GM10847 (cell line): ENCODE measurements around the gene SLC38A1.

Experiments
- POLR2A ChIP-seq: IDR thresholded peaks from 2 replicates; pipeline ENCODE4 v1.6.1; 2011; ENCODE audit not compliant: insufficient read length; ENCODE audit errors: extremely low read depth

Gene SLC38A1

DNA sequence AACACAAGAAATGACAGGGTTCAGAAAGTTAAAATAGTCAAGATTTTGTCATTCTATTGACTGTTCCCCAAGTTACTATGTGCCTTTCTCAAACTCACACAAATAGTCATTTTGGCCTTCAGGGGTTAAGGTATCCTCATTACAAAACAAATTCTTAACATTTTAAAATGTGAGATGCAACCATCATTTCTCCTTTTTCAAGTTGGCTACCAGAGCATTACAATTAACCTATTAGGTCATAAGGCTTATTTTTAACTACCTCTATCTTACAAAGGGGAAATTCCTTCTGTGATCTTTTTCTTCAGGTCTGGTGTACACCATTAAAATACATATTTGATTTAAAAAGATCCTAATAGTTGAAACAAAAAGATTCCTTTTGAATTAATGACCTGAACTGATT, 61.2 kb downstream of the SLC38A1 start:
- TF ChIP-seq POLR2A, result no peak

DNA sequence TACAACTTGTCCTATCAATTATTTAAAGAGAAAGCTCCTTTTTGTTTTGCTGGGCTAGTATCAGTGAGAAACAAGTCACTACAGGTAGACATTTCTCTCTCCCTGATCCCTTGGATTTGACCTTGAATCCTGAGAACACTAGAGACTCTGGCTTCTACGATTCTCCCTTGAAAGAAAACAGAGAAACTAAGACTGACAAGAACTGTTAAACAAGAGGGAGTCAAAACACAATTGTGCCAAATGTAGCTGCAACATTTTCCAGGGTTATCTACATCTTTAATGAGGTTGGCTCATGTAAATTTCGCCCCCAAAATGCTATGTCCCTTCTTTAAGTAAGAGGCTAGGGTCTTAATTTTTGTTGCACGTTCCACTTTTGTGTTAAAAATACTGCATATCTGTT, 62.4 kb downstream of the SLC38A1 start:
- TF ChIP-seq POLR2A, result no peak

- no peak for TF ChIP-seq POLR2A
These were observed 63.5 kb downstream of the SLC38A1 start for GRCh38 chr12:46205294-46205693.

- TF ChIP-seq POLR2A, result no peak
These were observed 67.5 kb downstream of the SLC38A1 start for GRCh38 chr12:46201284-46201789.

DNA sequence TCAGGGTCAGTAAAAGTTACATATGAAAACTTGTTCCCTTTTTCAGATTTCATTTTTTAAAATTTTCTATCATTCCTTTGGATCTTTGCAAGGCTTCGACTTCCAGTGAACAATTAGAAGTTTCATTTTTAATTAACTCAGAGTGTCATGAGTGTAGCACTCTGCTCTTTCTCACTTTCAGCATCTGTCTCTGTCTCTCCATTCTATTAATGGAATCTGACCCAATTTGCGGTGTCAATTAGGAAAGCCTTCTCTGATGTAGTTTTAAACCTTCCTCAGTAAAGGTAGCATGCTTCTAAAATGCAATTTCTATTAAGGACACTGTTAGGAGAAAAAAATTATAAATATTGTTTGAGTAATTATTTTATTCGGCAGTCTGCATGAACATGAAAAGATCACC, 68.3 kb downstream of the SLC38A1 start:
- TF ChIP-seq POLR2A, result no peak

GRCh38 chr12:46198913-46199312, 69.9 kb downstream of the SLC38A1 start:
- TF ChIP-seq POLR2A, result no peak

- TF ChIP-seq POLR2A, result no peak
These were observed 71.0 kb downstream of the SLC38A1 start for GRCh38 chr12:46197883-46198282.

DNA sequence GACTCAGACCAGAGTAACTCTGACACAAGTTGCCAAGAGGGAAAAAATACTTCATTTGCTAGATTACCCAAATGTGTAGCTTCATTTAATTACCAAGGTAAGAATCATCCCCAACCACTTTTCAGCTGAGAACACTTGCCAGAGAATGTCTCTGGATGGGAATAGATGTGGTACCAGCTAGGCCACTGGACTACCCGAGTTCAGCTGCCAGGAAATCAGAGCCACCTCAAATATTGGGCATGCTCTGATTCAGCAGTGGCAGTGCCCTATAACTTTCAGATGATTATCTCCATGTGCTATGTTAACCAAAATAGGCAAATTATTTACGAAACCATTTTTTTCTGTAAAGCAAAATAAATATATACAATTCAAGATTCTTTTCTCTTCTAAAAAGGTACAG, 80.7 kb downstream of the SLC38A1 start:
- TF ChIP-seq POLR2A, result no peak

DNA sequence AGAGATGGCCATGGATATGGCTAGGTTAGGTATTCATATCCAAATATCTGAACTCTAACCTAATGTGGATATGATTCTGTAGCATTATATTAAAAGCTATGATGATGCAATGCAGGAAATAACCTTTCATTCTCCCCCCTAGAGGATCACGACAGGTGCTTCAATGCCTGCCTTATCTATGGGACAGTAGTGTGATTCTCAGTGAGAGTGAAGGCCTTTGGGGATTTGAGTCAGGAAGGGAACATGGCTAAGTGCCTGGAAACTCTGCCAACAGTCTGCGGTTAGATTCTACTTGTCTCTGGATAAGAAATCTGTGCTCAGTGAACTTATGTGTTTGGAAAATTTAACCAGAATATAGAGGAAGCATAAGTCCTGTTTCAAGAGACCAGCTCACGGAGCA, 81.8 kb downstream of the SLC38A1 start:
- no peak for TF ChIP-seq POLR2A

DNA sequence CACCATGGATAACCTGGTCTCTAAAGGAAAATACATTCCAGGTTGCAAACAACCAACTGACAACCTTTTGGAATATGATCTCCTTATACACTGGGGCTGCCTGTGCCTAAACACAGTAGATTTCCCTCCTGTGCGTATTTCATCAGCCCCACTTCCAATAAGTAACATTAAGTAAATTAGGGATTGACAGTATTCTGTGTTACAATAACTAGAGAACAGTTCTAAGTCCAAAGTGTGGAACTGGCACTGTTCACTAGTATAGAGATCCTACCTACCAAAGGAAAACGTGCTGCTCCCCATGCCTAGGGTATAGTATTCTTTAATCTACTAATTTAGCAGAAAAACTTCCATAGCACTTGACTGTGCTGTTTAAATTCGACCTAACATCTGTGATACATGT, 82.8 kb downstream of the SLC38A1 start:
- TF ChIP-seq POLR2A, result no peak

DNA sequence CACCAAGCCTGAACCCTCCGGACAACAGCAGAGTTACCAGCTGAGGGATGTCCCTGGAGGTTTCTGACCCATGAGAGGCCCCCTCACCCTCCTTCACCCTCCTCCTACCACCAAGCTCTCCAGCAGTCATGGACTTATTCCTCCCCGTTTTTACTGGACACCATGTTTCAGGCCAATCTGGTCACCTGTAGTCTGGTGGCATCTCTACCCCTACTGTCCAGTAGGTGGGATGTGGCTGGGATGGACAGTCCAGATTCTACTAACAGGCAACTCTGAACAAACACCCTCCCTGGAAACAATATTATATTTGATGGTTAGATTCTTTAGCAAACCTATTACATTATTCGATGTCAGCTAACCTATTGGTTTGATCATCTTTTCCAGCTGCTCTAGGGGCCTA, 83.2 kb downstream of the SLC38A1 start:
- no peak for TF ChIP-seq POLR2A

GRCh38 chr12:46184798-46185595, 83.8 kb downstream of the SLC38A1 start:
- TF ChIP-seq POLR2A, result no peak

DNA sequence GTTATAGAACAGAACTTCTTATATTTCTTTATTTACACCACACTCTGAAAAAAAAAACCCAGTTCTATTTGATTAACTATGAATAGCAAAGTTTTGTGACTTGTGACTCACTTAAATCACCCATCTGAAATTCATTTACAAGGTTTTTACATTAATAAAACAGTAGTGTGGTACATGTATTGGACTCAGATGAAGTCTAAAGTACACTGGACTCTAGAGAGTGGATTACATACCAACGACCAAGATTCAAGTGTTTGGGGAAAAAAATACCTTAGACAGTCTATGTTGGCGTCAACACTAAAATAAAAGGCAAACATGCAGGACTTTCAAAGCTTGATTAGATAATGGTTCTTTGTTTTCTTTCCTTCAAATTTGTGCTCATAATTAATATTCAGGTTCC, 85.7 kb downstream of the SLC38A1 start:
- no peak for TF ChIP-seq POLR2A

- TF ChIP-seq POLR2A, result no peak
These were observed 87.4 kb downstream of the SLC38A1 start for GRCh38 chr12:46181465-46181864.

- TF ChIP-seq POLR2A, result no peak
These were observed 89.0 kb downstream of the SLC38A1 start for GRCh38 chr12:46179693-46180452.
